ENCODE measurements around the gene RASA3. TPM values are rescaled to one million over a fixed set of nuclear protein-coding genes. Genes with fewer than 3 reads are reported as not detected.

Gene RASA3
- total and polyA plus RNA-seq, 10 of the 15 experiments (the other 5 are each of a cell fraction or from before 2014, with no cell fraction given): 0.79 to 33.9 (median 17.6) TPM

GRCh38 chr13:114148521-114148855 is 16.1 kb upstream of the RASA3 start (continued):
- peak; percentile 31; the same call in 1 of the 2 replicates for TF ChIP-seq BCL11A (IDR thresholded peaks at IDR 0.05; ENCODE audit: low read depth, low read length)
- TF ChIP-seq, protein P1, sequence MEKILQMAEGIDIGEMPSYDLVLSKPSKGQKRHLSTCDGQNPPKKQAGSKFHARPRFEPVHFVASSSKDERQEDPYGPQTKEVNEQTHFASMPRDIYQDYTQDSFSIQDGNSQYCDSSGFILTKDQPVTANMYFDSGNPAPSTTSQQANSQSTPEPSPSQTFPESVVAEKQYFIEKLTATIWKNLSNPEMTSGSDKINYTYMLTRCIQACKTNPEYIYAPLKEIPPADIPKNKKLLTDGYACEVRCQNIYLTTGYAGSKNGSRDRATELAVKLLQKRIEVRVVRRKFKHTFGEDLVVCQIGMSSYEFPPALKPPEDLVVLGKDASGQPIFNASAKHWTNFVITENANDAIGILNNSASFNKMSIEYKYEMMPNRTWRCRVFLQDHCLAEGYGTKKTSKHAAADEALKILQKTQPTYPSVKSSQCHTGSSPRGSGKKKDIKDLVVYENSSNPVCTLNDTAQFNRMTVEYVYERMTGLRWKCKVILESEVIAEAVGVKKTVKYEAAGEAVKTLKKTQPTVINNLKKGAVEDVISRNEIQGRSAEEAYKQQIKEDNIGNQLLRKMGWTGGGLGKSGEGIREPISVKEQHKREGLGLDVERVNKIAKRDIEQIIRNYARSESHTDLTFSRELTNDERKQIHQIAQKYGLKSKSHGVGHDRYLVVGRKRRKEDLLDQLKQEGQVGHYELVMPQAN (conservative IDR thresholded peaks at IDR 0.05): no peak
- peak; percentile 83 for TF ChIP-seq RUNX3 (IDR thresholded peaks at IDR 0.05; ENCODE audit: low read length)
- no peak for TF ChIP-seq ZZZ3 (IDR thresholded peaks at IDR 0.05; ENCODE audit: control insufficient read depth, insufficient read length, low read depth)
- TF ChIP-seq MTA2 (IDR thresholded peaks at IDR 0.05; ENCODE audit: low read depth): peak; percentile 68; the same call in 1 of the 2 replicates
- no peak for TF ChIP-seq BACH1 (IDR thresholded peaks at IDR 0.05; ENCODE audit: borderline replicate concordance)
- TF ChIP-seq, protein P2, sequence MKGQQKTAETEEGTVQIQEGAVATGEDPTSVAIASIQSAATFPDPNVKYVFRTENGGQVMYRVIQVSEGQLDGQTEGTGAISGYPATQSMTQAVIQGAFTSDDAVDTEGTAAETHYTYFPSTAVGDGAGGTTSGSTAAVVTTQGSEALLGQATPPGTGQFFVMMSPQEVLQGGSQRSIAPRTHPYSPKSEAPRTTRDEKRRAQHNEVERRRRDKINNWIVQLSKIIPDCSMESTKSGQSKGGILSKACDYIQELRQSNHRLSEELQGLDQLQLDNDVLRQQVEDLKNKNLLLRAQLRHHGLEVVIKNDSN (IDR thresholded peaks at IDR 0.05; ENCODE audit: borderline replicate concordance, extremely low read length, insufficient read depth, low read depth, low read length): no peak
- 0 out of 2 replicates have a peak, but pooled peaks have one; percentile 49 for TF ChIP-seq IKZF1 (conservative IDR thresholded peaks at IDR 0.05)
- no peak for TF ChIP-seq ZNF217 (IDR thresholded peaks at IDR 0.05)
- no peak for TF ChIP-seq RB1 (IDR thresholded peaks at IDR 0.05; ENCODE audit: borderline replicate concordance)
- peak; percentile 26 for TF ChIP-seq RELA (IDR thresholded peaks at IDR 0.05; ENCODE audit: borderline replicate concordance, partially characterized antibody)
- peak; percentile 71; the same call in 1 of the 2 replicates for TF ChIP-seq TCF12 (IDR thresholded peaks at IDR 0.05; ENCODE audit: low read depth, low read length)
- TF ChIP-seq SPI1 (IDR thresholded peaks at IDR 0.05; ENCODE audit: borderline replicate concordance, insufficient read depth, low read depth, low read length): no peak
- TF ChIP-seq, protein P3, sequence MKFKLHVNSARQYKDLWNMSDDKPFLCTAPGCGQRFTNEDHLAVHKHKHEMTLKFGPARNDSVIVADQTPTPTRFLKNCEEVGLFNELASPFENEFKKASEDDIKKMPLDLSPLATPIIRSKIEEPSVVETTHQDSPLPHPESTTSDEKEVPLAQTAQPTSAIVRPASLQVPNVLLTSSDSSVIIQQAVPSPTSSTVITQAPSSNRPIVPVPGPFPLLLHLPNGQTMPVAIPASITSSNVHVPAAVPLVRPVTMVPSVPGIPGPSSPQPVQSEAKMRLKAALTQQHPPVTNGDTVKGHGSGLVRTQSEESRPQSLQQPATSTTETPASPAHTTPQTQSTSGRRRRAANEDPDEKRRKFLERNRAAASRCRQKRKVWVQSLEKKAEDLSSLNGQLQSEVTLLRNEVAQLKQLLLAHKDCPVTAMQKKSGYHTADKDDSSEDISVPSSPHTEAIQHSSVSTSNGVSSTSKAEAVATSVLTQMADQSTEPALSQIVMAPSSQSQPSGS (IDR thresholded peaks at IDR 0.05; ENCODE audit: low read length): peak; percentile 74
- peak; percentile 62; the same call in 1 of the 2 replicates for TF ChIP-seq MTA3 (IDR thresholded peaks at IDR 0.05; ENCODE audit: borderline replicate concordance, low read length)
- no peak for TF ChIP-seq LARP7 (IDR thresholded peaks at IDR 0.05)
- TF ChIP-seq TCF3 (IDR thresholded peaks at IDR 0.05; ENCODE audit: borderline replicate concordance, insufficient read depth, low read depth, low read length): peak; percentile 56; the same call in 1 of the 2 replicates
- no peak for TF ChIP-seq PAX8 (IDR thresholded peaks at IDR 0.05)
- no peak for TF ChIP-seq ASH2L (IDR thresholded peaks at IDR 0.05; ENCODE audit: borderline replicate concordance, low read depth)
- peak; percentile 44 to 61; a peak in 2 of 4 replicates for TF ChIP-seq BHLHE40 (IDR thresholded peaks at IDR 0.05; ENCODE audit: borderline replicate concordance in 1 of 2, low read depth in 2 of 2, low read length in 1 of 2)
- peak; percentile 35; the same call in 1 of the 2 replicates for TF ChIP-seq CREM (IDR thresholded peaks at IDR 0.05; ENCODE audit: low read depth)
- TF ChIP-seq, protein P4, sequence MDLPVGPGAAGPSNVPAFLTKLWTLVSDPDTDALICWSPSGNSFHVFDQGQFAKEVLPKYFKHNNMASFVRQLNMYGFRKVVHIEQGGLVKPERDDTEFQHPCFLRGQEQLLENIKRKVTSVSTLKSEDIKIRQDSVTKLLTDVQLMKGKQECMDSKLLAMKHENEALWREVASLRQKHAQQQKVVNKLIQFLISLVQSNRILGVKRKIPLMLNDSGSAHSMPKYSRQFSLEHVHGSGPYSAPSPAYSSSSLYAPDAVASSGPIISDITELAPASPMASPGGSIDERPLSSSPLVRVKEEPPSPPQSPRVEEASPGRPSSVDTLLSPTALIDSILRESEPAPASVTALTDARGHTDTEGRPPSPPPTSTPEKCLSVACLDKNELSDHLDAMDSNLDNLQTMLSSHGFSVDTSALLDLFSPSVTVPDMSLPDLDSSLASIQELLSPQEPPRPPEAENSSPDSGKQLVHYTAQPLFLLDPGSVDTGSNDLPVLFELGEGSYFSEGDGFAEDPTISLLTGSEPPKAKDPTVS (IDR thresholded peaks at IDR 0.05; ENCODE audit: low read depth, low read length): no peak
- no peak for TF ChIP-seq EGR1 (IDR thresholded peaks at IDR 0.05; ENCODE audit: borderline replicate concordance in 1 of 2, low read depth in 2 of 2, low read length in 2 of 2)
- peak; percentile 51; the same call in 1 of the 2 replicates for TF ChIP-seq EED (IDR thresholded peaks at IDR 0.05; ENCODE audit: low read depth)
- TF ChIP-seq EP300 (IDR thresholded peaks at IDR 0.05; ENCODE audit: borderline replicate concordance in 1 of 2, control insufficient read depth in 1 of 2, low read depth in 2 of 2, low read length in 2 of 2): peak; percentile 83 to 92
- TF ChIP-seq RAD51 (IDR thresholded peaks at IDR 0.05): no peak

Measured in GM12878 (cell line).